RWPE2 (cell line): ENCODE data around the gene TOMM70.
"Not testable (repeated sequence)": the region's sequence is repeated elsewhere in the genome, so short reads cannot be mapped to it uniquely, and the experiment has no call there.

Source experiments
- ATAC-seq: fragments of 200-7000 bp; cut with Tn5 transposase; 3 replicates; pipeline ENCODE4 v1.9.1; 2021; ENCODE audit warnings: low read depth
- DNase-seq: peaks from one replicate; pipeline ENCODE4 v3.0.0-alpha.2; 2020; ENCODE audit warnings: low spot score
- H3K27ac ChIP-seq: fragments of 450-650 bp; 2 replicates; pipeline ENCODE4 v1.5.1; 2017; ENCODE audit warnings: mild to moderate bottlenecking; ENCODE audit not compliant: poor library complexity, severe bottlenecking
- H3K27me3 ChIP-seq: fragments of 250-450 bp; sonication (Bioruptor Pico); 2 replicates; pipeline ENCODE4 v1.5.1; 2021; ENCODE audit warnings: mild to moderate bottlenecking, moderate library complexity; ENCODE audit not compliant: insufficient read depth, poor library complexity, severe bottlenecking
- H3K36me3 ChIP-seq: fragments of 250-450 bp; sonication (Bioruptor Pico); 2 replicates; pipeline ENCODE4 v1.5.1; 2020; ENCODE audit warnings: low read depth, mild to moderate bottlenecking, moderate library complexity
- H3K4me1 ChIP-seq: fragments of 250-450 bp; sonication (Bioruptor Pico); 2 replicates; pipeline ENCODE4 v1.5.1; 2021; ENCODE audit warnings: mild to moderate bottlenecking, moderate library complexity; ENCODE audit not compliant: insufficient read depth, poor library complexity, severe bottlenecking
- H3K4me3 ChIP-seq: fragments of 250-450 bp; sonication (Bioruptor Pico); 2 replicates; pipeline ENCODE4 v1.5.1; 2021; ENCODE audit warnings: mild to moderate bottlenecking, moderate library complexity; ENCODE audit not compliant: severe bottlenecking
- H3K9me3 ChIP-seq: fragments of 250-450 bp; sonication (Bioruptor Pico); 2 replicates; pipeline ENCODE4 v1.5.1; 2021; ENCODE audit warnings: mild to moderate bottlenecking, moderate library complexity; ENCODE audit not compliant: severe bottlenecking
- CTCF ChIP-seq: fragments of 450-650 bp; IDR thresholded peaks from one replicate; pipeline ENCODE4 v1.5.1; 2017; ENCODE audit warnings: mild to moderate bottlenecking, moderate library complexity; ENCODE audit not compliant: poor library complexity, severe bottlenecking

Gene TOMM70

GRCh38 chr3:100400780-100401673 lies at the start of gene TOMM70, which contains the start of gene LNP1:
TSS of gene TOMM70 (minus strand) at chr3:100401089. CDS start at chr3:100400949, 140 bp downstream.
TSS of gene LNP1 (plus strand) at chr3:100401539. CDS start at chr3:100429730, 28,191 bp downstream.
- DNase-seq (peak; percentile 98), ATAC-seq (peak; percentile 95)
- H3K4me1 ChIP-seq, result peaks cover 11% of the 10 kb centered on the region
- H3K36me3 ChIP-seq, result peaks cover 2% of the 10 kb centered on the region
- H3K27ac ChIP-seq, result peak within 1 kb of the TSS; percentile 69
- H3K9me3 ChIP-seq, result no peaks in the 10 kb centered on the region
- no peaks in the 10 kb centered on the region for H3K27me3 ChIP-seq
- TF ChIP-seq CTCF, result no peak
- H3K4me3 ChIP-seq, result peak within 1 kb of the TSS; percentile 58

GRCh38 chr3:100449214-100449613 lies 48.3 kb upstream of the TOMM70 start:
- no peaks in the 10 kb centered on the region for H3K36me3 ChIP-seq
- no peak overlapping the region for H3K27ac ChIP-seq
- ATAC-seq, result no peak
- H3K9me3 ChIP-seq, result no peaks in the 10 kb centered on the region
- TF ChIP-seq CTCF, result no peak
- no peaks in the 10 kb centered on the region for H3K4me1 ChIP-seq
- no peak overlapping the region for H3K4me3 ChIP-seq
- no peak for DNase-seq
- no peaks in the 10 kb centered on the region for H3K27me3 ChIP-seq

GRCh38 chr3:100448079-100448478 lies 47.2 kb upstream of the TOMM70 start:
- no peak for ATAC-seq
- H3K9me3 ChIP-seq, result no peaks in the 10 kb centered on the region
- DNase-seq, result no peak

GRCh38 chr3:100447067-100447466 lies 46.2 kb upstream of the TOMM70 start:
- not testable (repeated sequence) for H3K4me1 ChIP-seq, H3K27me3 ChIP-seq, H3K36me3 ChIP-seq, H3K4me3 ChIP-seq, H3K9me3 ChIP-seq, DNase-seq, ATAC-seq, H3K27ac ChIP-seq

More at GRCh38 chr3:100448079-100448478, 47.2 kb upstream of the TOMM70 start:
- H3K27me3 ChIP-seq, result no peaks in the 10 kb centered on the region
- H3K4me1 ChIP-seq, result no peaks in the 10 kb centered on the region
- no peaks in the 10 kb centered on the region for H3K36me3 ChIP-seq
- no peak overlapping the region for H3K27ac ChIP-seq
- no peak overlapping the region for H3K4me3 ChIP-seq
- TF ChIP-seq CTCF, result no peak

DNA sequence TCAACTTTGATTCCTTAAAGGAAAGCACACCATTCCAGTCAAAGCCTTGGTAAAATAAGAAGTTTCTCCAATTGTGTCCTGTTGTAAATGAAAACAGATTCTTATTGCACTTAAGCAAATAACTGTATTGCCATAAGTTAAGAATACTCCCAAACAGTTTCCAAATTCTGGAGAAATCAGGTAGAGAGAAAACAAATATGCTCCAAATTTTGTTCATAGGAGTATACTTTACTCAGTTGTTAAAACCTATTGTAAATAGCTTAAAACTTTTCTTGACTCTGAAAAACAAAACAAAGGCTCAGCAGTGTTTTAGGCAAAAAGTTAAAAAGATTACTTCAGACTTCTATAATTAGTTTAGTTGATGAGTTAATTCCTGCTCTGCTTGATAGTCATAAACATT lies 42.8 kb upstream of the TOMM70 start:
- no peak for DNase-seq
- no peak for ATAC-seq
- no peaks in the 10 kb centered on the region for H3K27me3 ChIP-seq
- H3K9me3 ChIP-seq, result no peaks in the 10 kb centered on the region
- no peak for TF ChIP-seq CTCF
- no peaks in the 10 kb centered on the region for H3K4me1 ChIP-seq
- no peak overlapping the region for H3K4me3 ChIP-seq
- H3K27ac ChIP-seq, result no peak overlapping the region
- H3K36me3 ChIP-seq, result no peaks in the 10 kb centered on the region
